CD4-positive, CD25-positive, alpha-beta regulatory T cell (primary cell): ENCODE data around the gene MRPS15. TPM values are rescaled to one million over a fixed set of nuclear protein-coding genes. Genes with fewer than 3 reads are reported as not detected.

Experiments used
- ATAC-seq, 2 donors: fragments of 150-1000 bp; cut with Tn5 transposase; one replicate each; pipeline ENCODE4 v1.10.0; 2021; ENCODE audit warnings: low read depth in 2 of 2, moderate number of reproducible peaks in 2 of 2, moderate library complexity in 1 of 2
- DNase-seq, 3 donors: peaks; one replicate each; pipeline versions ENCODE4 v3.0.0 to v3.0.0-alpha.2; 2012 to 2022; ENCODE audit warnings: mixed read lengths in 1 of 3
- H3K27ac ChIP-seq: one replicate; pipeline ENCODE4 v1.7.0; 2013; ENCODE audit warnings: mild to moderate bottlenecking, low read length; ENCODE audit not compliant: insufficient read depth, poor library complexity, severe bottlenecking
- H3K27me3 ChIP-seq: one replicate; pipeline ENCODE4 v1.7.0; 2013; ENCODE audit warnings: low read length; ENCODE audit not compliant: control insufficient read depth, insufficient read depth
- H3K36me3 ChIP-seq: one replicate; pipeline ENCODE4 v1.7.0; 2013; ENCODE audit warnings: mild to moderate bottlenecking, low read length, moderate library complexity; ENCODE audit not compliant: control insufficient read depth, insufficient read depth
- H3K4me1 ChIP-seq: 2 replicates; pipeline ENCODE4 v1.7.0; 2013; ENCODE audit warnings: mild to moderate bottlenecking, low read length; ENCODE audit not compliant: insufficient read depth, control insufficient read depth, poor library complexity, severe bottlenecking
- H3K4me3 ChIP-seq: one replicate; pipeline ENCODE4 v1.7.0; 2013; ENCODE audit warnings: low read depth, mild to moderate bottlenecking, low read length, moderate library complexity
- H3K9me3 ChIP-seq, 2 experiments: 1 replicate in 1 of 2; 2 replicates in 1 of 2; pipeline ENCODE4 v1.7.0; 2013; ENCODE audit warnings: low read length in 2 of 2, mild to moderate bottlenecking in 1 of 2, moderate library complexity in 1 of 2; ENCODE audit not compliant: control insufficient read depth in 2 of 2
- H3K27ac Mint-ChIP-seq, 3 donors: one replicate each; pipeline ENCODE4 v1.8.0; 2020 to 2022; ENCODE audit warnings: mild to moderate bottlenecking in 3 of 3, mixed read lengths in 3 of 3, moderate library complexity in 2 of 3
- H3K27me3 Mint-ChIP-seq: one replicate; pipeline ENCODE4 v1.8.0; 2022; ENCODE audit warnings: mild to moderate bottlenecking, mixed read lengths
- H3K36me3 Mint-ChIP-seq: one replicate; pipeline ENCODE4 v1.8.0; 2020; ENCODE audit warnings: mixed read lengths
- H3K4me1 Mint-ChIP-seq, 4 donors: one replicate each; pipeline ENCODE4 v1.8.0; 2020 to 2022; ENCODE audit warnings: mixed read lengths in 4 of 4, mild to moderate bottlenecking in 1 of 4
- H3K4me3 Mint-ChIP-seq, 4 donors: one replicate each; pipeline ENCODE4 v1.8.0; 2020 to 2022; ENCODE audit warnings: mild to moderate bottlenecking in 4 of 4, mixed read lengths in 4 of 4, moderate library complexity in 3 of 4
- H3K9me3 Mint-ChIP-seq, 7 donors: one replicate each; pipeline ENCODE4 v1.8.0; 2020 to 2022; ENCODE audit warnings: mixed read lengths in 7 of 7, mild to moderate bottlenecking in 3 of 7, moderate library complexity in 2 of 7
- polyA plus RNA-seq, 4 donors: library from polyadenylated mRNA; unstranded; fragments of 300-500 nt; fragmentation: Illumina TruSeq; gene quantifications; one replicate each; pipeline ENCODE4 v1.2.3, GENCODE V29; 2021
- total RNA-seq: library from RNA; stranded (reverse); gene quantifications from one replicate; pipeline ENCODE4 v1.2.3, GENCODE V29; 2022

MRPS15 gene
- total and polyA plus RNA-seq, 5 donors from 2014 or later: 36.7 to 97.2 (median 69.2) TPM

DNA sequence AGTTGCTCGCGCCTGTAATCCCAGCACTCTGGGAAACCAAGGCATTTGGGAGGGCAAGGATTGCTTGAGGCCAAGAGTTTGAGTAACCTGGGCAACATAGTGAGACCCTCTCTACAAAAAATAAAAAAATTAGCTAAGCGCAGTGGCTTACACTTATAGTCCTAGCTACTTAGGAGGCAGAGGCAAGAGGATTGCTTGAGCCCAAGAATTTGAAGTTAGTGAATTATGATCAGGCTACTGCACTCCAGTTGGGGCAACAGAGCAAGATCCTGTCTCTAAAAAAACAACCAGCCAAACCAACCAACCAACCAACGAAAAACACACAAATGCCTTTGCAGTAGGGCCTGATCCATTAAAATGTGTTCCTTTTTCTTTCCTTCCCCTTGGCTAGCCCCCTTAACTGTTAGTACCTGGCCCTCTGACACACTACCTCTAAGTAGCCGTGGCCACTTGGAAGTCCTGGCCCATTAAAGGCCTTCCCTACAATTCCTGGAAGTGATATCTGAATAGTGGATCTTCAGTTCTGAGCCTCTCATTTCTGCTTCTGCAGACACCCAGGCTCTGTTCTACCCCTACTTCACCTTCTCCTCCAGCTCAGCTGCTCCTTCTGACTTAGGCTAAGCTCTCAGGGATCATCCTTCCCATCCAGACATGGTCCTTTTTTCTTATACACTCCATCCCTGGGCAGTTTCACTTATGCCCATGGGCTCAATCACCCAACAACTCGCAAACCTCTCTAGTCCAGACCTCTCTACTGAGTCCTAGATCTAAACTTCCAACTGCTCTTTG is 10.4 kb downstream of the MRPS15 start:
- Mint-ChIP-seq H3K27ac (peak overlapping the region in 2 of 3 donors; percentile 6 to 55), H3K36me3 (peaks cover 26% of the 10 kb centered on the region), H3K4me1 (peaks cover 12 to 37% (median 22%) of the 10 kb centered on the region in 4 donors), H3K27me3 (peaks cover 4% of the 10 kb centered on the region), H3K9me3 (no peaks in the 10 kb centered on the region), H3K4me3 (peak overlapping the region in 1 of 4 donors; percentile 23)
- Histone ChIP-seq H3K4me3 (no peak overlapping the region), H3K27ac (no peak overlapping the region), H3K4me1 (peaks cover 20% of the 10 kb centered on the region), H3K9me3 (no peaks in the 10 kb centered on the region), H3K27me3 (no peaks in the 10 kb centered on the region), H3K36me3 (peaks cover 30% of the 10 kb centered on the region)
- DNase-seq (no peak), ATAC-seq (no peak)

DNA sequence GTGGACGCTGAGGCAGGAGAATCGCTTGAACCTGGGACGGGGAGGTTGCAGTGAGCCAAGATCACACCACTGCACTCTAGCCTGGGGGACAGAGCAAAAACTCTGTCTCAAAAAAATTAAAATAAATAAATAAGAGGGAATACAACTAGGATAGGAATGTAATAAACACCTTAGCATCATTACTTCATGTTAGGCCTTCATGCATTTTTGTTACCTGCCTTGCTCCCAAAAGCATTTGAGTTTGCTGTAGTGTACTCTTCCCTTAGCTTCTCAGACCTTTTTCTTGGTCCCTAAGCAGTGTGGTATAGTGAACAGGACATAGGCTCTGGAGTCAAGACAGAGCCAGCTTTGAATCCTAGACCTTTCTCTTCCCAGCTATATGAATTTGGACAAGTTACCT is 11.1 kb downstream of the MRPS15 start:
- no peak overlapping the region for H3K27ac Mint-ChIP-seq
- Histone ChIP-seq H3K27me3 (no peaks in the 10 kb centered on the region), H3K36me3 (peaks cover 27% of the 10 kb centered on the region), H3K4me1 (peaks cover 19% of the 10 kb centered on the region), H3K9me3 (no peaks in the 10 kb centered on the region), H3K27ac (no peak overlapping the region), H3K4me3 (no peak overlapping the region)
- H3K4me1 Mint-ChIP-seq: peaks cover 12 to 32% (median 19%) of the 10 kb centered on the region in 4 donors
- ATAC-seq (no peak), DNase-seq (no peak)
- H3K4me3 Mint-ChIP-seq: peak overlapping the region in 1 of 4 donors; percentile 79
- H3K9me3 Mint-ChIP-seq: no peaks in the 10 kb centered on the region
- peaks cover 4% of the 10 kb centered on the region for H3K27me3 Mint-ChIP-seq
- H3K36me3 Mint-ChIP-seq: peaks cover 22% of the 10 kb centered on the region

DNA sequence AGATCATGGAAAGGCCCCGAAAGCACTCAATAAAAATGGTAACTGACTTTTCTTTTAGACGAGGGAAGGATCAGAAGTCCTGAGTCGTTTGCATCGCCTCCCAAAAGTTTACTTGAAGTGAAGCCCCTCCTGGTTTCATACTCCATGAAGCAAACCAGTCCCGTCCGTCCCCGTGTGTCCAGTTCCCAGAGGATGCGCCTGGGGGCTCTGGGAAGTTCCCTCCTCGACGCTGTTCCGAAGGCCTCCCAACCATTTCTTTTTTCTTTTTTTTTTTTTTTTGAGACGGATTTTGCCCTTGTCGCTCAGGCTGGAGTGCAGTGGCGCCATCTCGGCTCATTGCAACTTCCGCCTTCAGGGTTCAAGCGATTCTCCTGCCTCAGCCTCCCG is 13.3 kb downstream of the MRPS15 start:
- H3K27me3 Mint-ChIP-seq: peaks cover 4% of the 10 kb centered on the region
- peaks cover 14% of the 10 kb centered on the region for H3K36me3 ChIP-seq
- H3K9me3 ChIP-seq: no peaks in the 10 kb centered on the region
- peak overlapping the region; percentile 90 for H3K27ac ChIP-seq
- ATAC-seq (no peak), DNase-seq (no peak)
- H3K27me3 ChIP-seq: no peaks in the 10 kb centered on the region
- H3K27ac Mint-ChIP-seq: peak overlapping the region; percentile 93 to 95 (median 95)
- peaks cover 9 to 20% (median 15%) of the 10 kb centered on the region in 4 donors for H3K4me1 Mint-ChIP-seq
- peak overlapping the region; percentile 74 for H3K4me3 ChIP-seq
- peaks cover 12% of the 10 kb centered on the region for H3K4me1 ChIP-seq
- peaks cover 10% of the 10 kb centered on the region for H3K36me3 Mint-ChIP-seq
- H3K9me3 Mint-ChIP-seq: no peaks in the 10 kb centered on the region
- peak overlapping the region; percentile 91 to 95 (median 94) for H3K4me3 Mint-ChIP-seq

DNA sequence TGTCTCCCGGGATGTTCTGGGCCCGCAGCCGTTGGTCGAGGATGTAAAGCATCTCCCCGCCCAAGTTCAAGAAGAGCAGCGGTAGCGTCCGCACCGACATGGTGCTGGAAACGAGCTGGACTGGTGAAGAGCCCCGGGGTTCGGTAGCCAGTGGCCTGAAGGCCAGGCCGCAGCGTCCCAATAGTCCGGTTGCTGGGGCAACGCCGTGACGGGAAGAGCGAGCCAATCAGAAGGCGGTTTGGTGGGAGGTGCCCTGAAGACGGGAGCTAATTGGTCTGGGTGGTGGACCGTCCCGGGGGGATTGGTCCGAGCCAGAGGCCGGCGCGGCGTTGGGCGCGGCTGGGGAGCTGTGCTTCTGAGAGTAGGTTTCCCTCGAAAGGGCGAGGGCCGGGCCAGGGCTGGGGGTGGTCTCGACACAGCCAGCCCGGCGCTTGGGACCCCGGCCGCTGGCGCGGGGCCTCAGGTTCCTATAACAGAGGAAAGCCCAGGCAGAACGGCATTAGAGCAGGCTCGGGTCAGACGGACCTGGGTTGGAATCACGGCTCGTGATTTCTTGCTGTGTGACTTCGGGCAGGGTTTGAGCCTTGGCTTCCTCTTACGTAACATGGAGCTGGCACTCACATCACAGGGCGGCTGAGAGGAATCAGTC is 13.8 kb downstream of the MRPS15 start, which contains the start of gene OSCP1:
TSS of gene OSCP1 (minus strand) at position 182 of the 649 bp plus-strand sequence. CDS start at position 100, 82 bp downstream.
- ATAC-seq: peak; percentile 95 to 97
- Mint-ChIP-seq H3K27ac (peak within 1 kb of the TSS; percentile 93 to 95 (median 95)), H3K9me3 (no peaks in the 10 kb centered on the region), H3K4me1 (peaks cover 9 to 20% (median 15%) of the 10 kb centered on the region in 4 donors), H3K27me3 (peaks cover 4% of the 10 kb centered on the region), H3K36me3 (peaks cover 7% of the 10 kb centered on the region), H3K4me3 (peak within 1 kb of the TSS; percentile 91 to 95 (median 94))
- DNase-seq: peak; percentile 84 to 92 (median 85)
- H3K36me3 ChIP-seq: peaks cover 9% of the 10 kb centered on the region
- H3K27ac ChIP-seq: peak within 1 kb of the TSS; percentile 90
- peaks cover 12% of the 10 kb centered on the region for H3K4me1 ChIP-seq
- H3K27me3 ChIP-seq: no peaks in the 10 kb centered on the region
- H3K9me3 ChIP-seq: no peaks in the 10 kb centered on the region
- peak within 1 kb of the TSS; percentile 74 for H3K4me3 ChIP-seq

DNA sequence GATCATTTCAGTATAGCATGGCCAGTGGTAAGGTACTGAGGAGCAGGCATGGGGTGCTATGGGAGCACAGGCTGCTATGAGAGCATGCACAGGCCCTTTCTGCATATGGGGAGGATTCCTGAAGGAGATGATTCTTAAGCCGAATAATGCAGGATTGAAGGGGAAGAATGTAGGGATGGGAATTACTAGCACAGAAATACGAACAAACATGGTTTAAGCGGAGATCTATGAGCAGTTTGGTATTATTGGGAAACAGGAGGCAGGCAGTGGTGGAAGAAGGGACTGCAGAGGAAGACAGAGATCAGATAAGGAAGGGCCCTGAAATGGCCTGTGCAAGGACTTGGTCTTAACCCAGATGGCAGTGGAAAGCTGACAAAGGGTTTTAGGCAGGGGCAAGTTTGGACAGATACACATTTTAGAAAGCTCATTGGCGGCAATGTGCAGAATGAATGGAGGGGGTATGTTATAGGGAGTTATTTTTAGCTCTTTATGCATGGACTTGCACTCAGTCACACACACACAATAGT is 15.6 kb downstream of the MRPS15 start:
- Histone ChIP-seq H3K9me3 (no peaks in the 10 kb centered on the region), H3K36me3 (no peaks in the 10 kb centered on the region), H3K27ac (no peak overlapping the region), H3K4me1 (peaks cover 12% of the 10 kb centered on the region), H3K27me3 (no peaks in the 10 kb centered on the region), H3K4me3 (no peak overlapping the region)
- H3K27ac Mint-ChIP-seq: no peak overlapping the region
- peak overlapping the region; percentile 57 to 95 (median 90) for H3K4me3 Mint-ChIP-seq
- no peaks in the 10 kb centered on the region for H3K9me3 Mint-ChIP-seq
- peaks cover 4% of the 10 kb centered on the region for H3K27me3 Mint-ChIP-seq
- no peaks in the 10 kb centered on the region for H3K36me3 Mint-ChIP-seq
- H3K4me1 Mint-ChIP-seq: peaks cover 9 to 20% (median 15%) of the 10 kb centered on the region in 4 donors
- no peak for ATAC-seq
- no peak for DNase-seq

DNA sequence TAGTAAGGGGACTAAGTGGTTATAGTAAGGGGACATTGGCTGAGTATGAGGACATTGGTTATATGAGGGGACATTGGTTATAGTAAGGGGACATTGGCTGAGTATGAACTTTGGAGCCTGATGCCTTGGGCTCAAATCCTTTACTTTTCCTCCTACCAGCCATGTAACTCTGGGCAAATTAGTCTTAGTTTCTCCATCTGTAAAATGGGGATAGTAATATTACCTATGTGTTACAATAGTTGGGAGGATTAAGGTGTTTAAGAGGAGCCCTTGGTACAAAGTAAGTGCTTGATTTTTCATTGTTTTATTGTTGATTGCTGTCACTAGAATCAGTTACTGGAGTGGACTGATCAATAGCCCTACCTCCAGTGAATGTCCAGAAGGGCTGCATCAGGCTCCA is 16.7 kb downstream of the MRPS15 start:
- H3K4me3 Mint-ChIP-seq: no peak overlapping the region
- peaks cover 7 to 20% (median 14%) of the 10 kb centered on the region in 4 donors for H3K4me1 Mint-ChIP-seq
- Histone ChIP-seq H3K4me3 (no peak overlapping the region), H3K27me3 (no peaks in the 10 kb centered on the region), H3K27ac (no peak overlapping the region), H3K9me3 (no peaks in the 10 kb centered on the region), H3K4me1 (peaks cover 12% of the 10 kb centered on the region), H3K36me3 (no peaks in the 10 kb centered on the region)
- no peaks in the 10 kb centered on the region for H3K9me3 Mint-ChIP-seq
- no peaks in the 10 kb centered on the region for H3K36me3 Mint-ChIP-seq
- peaks cover 4% of the 10 kb centered on the region for H3K27me3 Mint-ChIP-seq
- H3K27ac Mint-ChIP-seq: no peak overlapping the region
- DNase-seq (no peak), ATAC-seq (no peak)

DNA sequence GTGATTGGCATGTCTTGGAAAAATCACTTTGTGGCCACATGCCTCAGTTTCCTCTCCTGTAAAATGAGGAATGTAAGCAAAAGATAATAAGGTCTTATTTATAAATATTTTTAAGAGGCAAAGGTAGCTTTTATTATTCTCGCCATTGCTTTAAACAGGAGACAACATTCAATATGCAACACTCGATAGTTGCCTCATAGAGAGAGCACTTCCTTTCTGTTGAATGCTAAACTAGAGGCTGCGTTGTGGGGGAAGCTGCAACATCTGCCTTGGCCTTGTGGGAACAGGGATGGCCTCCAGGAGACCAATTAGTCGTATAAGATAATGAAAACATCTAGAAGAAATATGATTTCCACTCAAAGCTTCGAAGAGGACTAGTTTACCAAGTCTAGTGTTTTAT is 17.4 kb downstream of the MRPS15 start:
- Histone ChIP-seq H3K27ac (no peak overlapping the region), H3K4me1 (peaks cover 12% of the 10 kb centered on the region), H3K4me3 (no peak overlapping the region), H3K36me3 (no peaks in the 10 kb centered on the region), H3K27me3 (no peaks in the 10 kb centered on the region), H3K9me3 (no peaks in the 10 kb centered on the region)
- peaks cover 5 to 20% (median 12%) of the 10 kb centered on the region in 4 donors for H3K4me1 Mint-ChIP-seq
- H3K27ac Mint-ChIP-seq: no peak overlapping the region
- peaks cover 4% of the 10 kb centered on the region for H3K27me3 Mint-ChIP-seq
- ATAC-seq (no peak), DNase-seq (no peak)
- no peaks in the 10 kb centered on the region for H3K36me3 Mint-ChIP-seq
- no peak overlapping the region for H3K4me3 Mint-ChIP-seq
- H3K9me3 Mint-ChIP-seq: no peaks in the 10 kb centered on the region
